Activated CD8-positive, alpha-beta memory T cell treated with anti-CD3 and anti-CD28 coated beads, Interleukin-2, amount 50 U/mL, for 24 hours (primary cell): Measurements from ENCODE around the gene TSPAN31.

ENCODE experiments used
- DNase-seq: peaks from one replicate; pipeline ENCODE4 v3.0.0-alpha.2; 2020; ENCODE audit errors: extremely low read depth

Gene TSPAN31

GRCh38 chr12:57735952-57736740 is 8.7 kb upstream of the TSPAN31 start:
- no peak for DNase-seq

- DNase-seq: no peak
Observed at GRCh38 chr12:57736741-57737466, 7.9 kb upstream of the TSPAN31 start.

- no peak for DNase-seq
Observed at GRCh38 chr12:57737467-57738460, 7.1 kb upstream of the TSPAN31 start.

- DNase-seq: no peak
Observed at GRCh38 chr12:57738661-57739237, 6.1 kb upstream of the TSPAN31 start, which contains the start of gene AGAP2. TSS of gene AGAP2 (minus strand) at chr12:57738742. CDS start at chr12:57738246, 496 bp downstream.

- DNase-seq: no peak
Observed at GRCh38 chr12:57739387-57739786, 5.5 kb upstream of the TSPAN31 start.

- DNase-seq: no peak
Observed at GRCh38 chr12:57739914-57740538, 4.8 kb upstream of the TSPAN31 start.

GRCh38 chr12:57740656-57741412 is 4.0 kb upstream of the TSPAN31 start:
- DNase-seq: no peak

- DNase-seq: no peak
Observed at GRCh38 chr12:57741413-57741789, 3.4 kb upstream of the TSPAN31 start.

- DNase-seq: peak; percentile 64
Observed at GRCh38 chr12:57741844-57742738, 2.7 kb upstream of the TSPAN31 start.

- DNase-seq: no peak
Observed at GRCh38 chr12:57743769-57744168, 1.1 kb upstream of the TSPAN31 start.

GRCh38 chr12:57744194-57744776 is 554 bp upstream of the TSPAN31 start:
- no peak for DNase-seq

- DNase-seq: no peak
Observed at GRCh38 chr12:57745485-57745881, 644 bp downstream of the TSPAN31 start.

- DNase-seq: no peak
Observed at GRCh38 chr12:57746025-57746424, 1.2 kb downstream of the TSPAN31 start.

- no peak for DNase-seq
Observed at GRCh38 chr12:57749061-57749460, 4.2 kb downstream of the TSPAN31 start.

- DNase-seq: no peak
Observed at GRCh38 chr12:57750561-57751431, 6.0 kb downstream of the TSPAN31 start.

- no peak for DNase-seq
Observed at GRCh38 chr12:57751432-57751787, 6.6 kb downstream of the TSPAN31 start.

GRCh38 chr12:57751788-57752667 is 7.2 kb downstream of the TSPAN31 start, which contains the start of gene CDK4:
TSS of gene CDK4 (minus strand) at chr12:57752310. CDS start at chr12:57751717, 593 bp downstream.
- peak; percentile 98 for DNase-seq
